H1 (cell line): ENCODE measurements around the gene ARHGEF19. TPM values are rescaled to one million over a fixed set of nuclear protein-coding genes. Genes with fewer than 3 reads are reported as not detected.

Source experiments
- CTCF ChIA-PET: fragments of 300-600 bp; sonication (Branson Sonifier 250); formaldehyde crosslinking; loops from one replicate; lab custom pipeline; 2021; ENCODE audit not compliant: partially characterized antibody; lab: Charles Lee
- POLR2A ChIA-PET: fragments of 300-600 bp; sonication (Branson Sonifier 250); formaldehyde crosslinking; loops from one replicate; lab custom pipeline; 2021; ENCODE audit warnings: inconsistent platforms; ENCODE audit not compliant: partially characterized antibody; lab: Charles Lee
- DNase-seq, 2 experiments: peaks; one replicate each; pipeline versions ENCODE4 v3.0.0 to v3.0.0-alpha.2; 2010 to 2022; ENCODE audit warnings: low spot score in 2 of 2, low read depth in 1 of 2, mixed read lengths in 1 of 2
- FAIRE-seq: peaks from 2 replicates; lab custom pipeline; 2011; peaks lifted over from hg19 to GRCh38; lab: Jason Lieb, UNC
- H2AFZ ChIP-seq: 2 replicates; pipeline ENCODE4 v1.8.1; 2012; ENCODE audit warnings: low read length, inconsistent platforms
- H2AK5ac ChIP-seq: 2 replicates; pipeline ENCODE4 v1.6.1; 2013; ENCODE audit warnings: low read depth, low read length
- H2BK120ac ChIP-seq: replicated peaks from 2 replicates; pipeline ENCODE3; 2013; ENCODE audit warnings: low read depth, low read length, inconsistent platforms
- H2BK12ac ChIP-seq: 2 replicates; pipeline ENCODE4 v1.6.1; 2013; ENCODE audit warnings: low read depth, low read length
- H2BK15ac ChIP-seq: 2 replicates; pipeline ENCODE4 v1.6.1; 2013; ENCODE audit warnings: low read length
- H2BK20ac ChIP-seq: 2 replicates; pipeline ENCODE4 v1.6.1; 2013; ENCODE audit warnings: low read length
- H2BK5ac ChIP-seq: 2 replicates; pipeline ENCODE4 v1.6.1; 2013; ENCODE audit warnings: low read depth, low read length
- H3K14ac ChIP-seq: 2 replicates; pipeline ENCODE4 v1.6.1; 2013; ENCODE audit warnings: inconsistent platforms; ENCODE audit not compliant: insufficient read length
- H3K18ac ChIP-seq: 2 replicates; pipeline ENCODE4 v1.6.1; 2013; ENCODE audit warnings: low read length; ENCODE audit errors: extremely low read depth
- H3K23ac ChIP-seq: 2 replicates; pipeline ENCODE4 v1.6.1; 2013; ENCODE audit warnings: inconsistent platforms; ENCODE audit not compliant: insufficient read length
- H3K23me2 ChIP-seq: 2 replicates; pipeline ENCODE4 v1.6.1; 2013; ENCODE audit warnings: low read depth, low read length
- H3K27ac ChIP-seq: 2 replicates; pipeline ENCODE4 v1.6.1; 2011; ENCODE audit warnings: low read depth, low read length, inconsistent platforms
- H3K27me3 ChIP-seq, 4 experiments: replicated peaks in 1 of 4; 1 replicate in 1 of 4; 2 replicates in 3 of 4; pipeline versions ENCODE4 v1.6.1 to v1.8.1; 2011 to 2013; ENCODE audit warnings: low read length in 3 of 4, mild to moderate bottlenecking in 3 of 4, inconsistent platforms in 2 of 4, mixed read lengths in 2 of 4, moderate library complexity in 1 of 4; ENCODE audit not compliant: control insufficient read depth in 3 of 4, insufficient read depth in 3 of 4; ENCODE audit errors: extremely low read depth in 1 of 4
- H3K36me3 ChIP-seq, 4 experiments: 2 replicates each; pipeline versions ENCODE4 v1.6.1 to v1.8.1; 2011 to 2013; ENCODE audit warnings: mild to moderate bottlenecking in 4 of 4, low read length in 3 of 4, moderate library complexity in 2 of 4, control low read depth in 1 of 4, inconsistent platforms in 1 of 4; ENCODE audit not compliant: insufficient read depth in 4 of 4, control insufficient read depth in 2 of 4
- H3K4ac ChIP-seq: replicated peaks from 2 replicates; pipeline ENCODE3; 2013; ENCODE audit warnings: low read length, low read depth, mixed read lengths, inconsistent platforms; ENCODE audit not compliant: insufficient read length
- H3K4me1 ChIP-seq, 4 experiments: replicated peaks in 1 of 4; 1 replicate in 1 of 4; 2 replicates in 3 of 4; pipeline versions ENCODE4 v1.6.1 to v1.8.1; 2011 to 2013; ENCODE audit warnings: low read length in 3 of 4, inconsistent platforms in 2 of 4, mixed read lengths in 1 of 4; ENCODE audit not compliant: insufficient read depth in 4 of 4, control insufficient read depth in 3 of 4
- H3K4me2 ChIP-seq, 2 experiments: 2 replicates each; pipeline versions ENCODE4 v1.6.1 to v1.8.1; 2011 to 2013; ENCODE audit warnings: low read depth in 2 of 2, low read length in 2 of 2, control low read depth in 1 of 2, inconsistent platforms in 1 of 2, mild to moderate bottlenecking in 1 of 2; ENCODE audit not compliant: insufficient read depth in 1 of 2
- H3K4me3 ChIP-seq, 4 experiments: fragments of 200-600, 300-600 bp in 1 of 4; sonication (generic), shearing (Covaris generic), sonication (Bioruptor Twin) in 1 of 4; 2 replicates each; pipeline versions ENCODE4 v1.5.1 to v1.8.1; 2011 to 2016; ENCODE audit warnings: low read length in 4 of 4, low read depth in 3 of 4, control low read depth in 2 of 4, inconsistent platforms in 2 of 4, mild to moderate bottlenecking in 2 of 4, mixed read lengths in 1 of 4, moderate library complexity in 1 of 4; ENCODE audit not compliant: insufficient read depth in 2 of 4; ENCODE audit errors: extremely low read depth in 1 of 4
- H3K56ac ChIP-seq: replicated peaks from 2 replicates; pipeline ENCODE3; 2013; ENCODE audit warnings: low read depth, mild to moderate bottlenecking, mixed read lengths, low read length, inconsistent platforms; ENCODE audit not compliant: insufficient read length
- H3K79me1 ChIP-seq: 2 replicates; pipeline ENCODE4 v1.6.1; 2013; ENCODE audit warnings: low read depth, low read length, control low read depth
- H3K79me2 ChIP-seq, 2 experiments: 2 replicates each; pipeline versions ENCODE4 v1.6.1 to v1.8.1; 2012 to 2013; ENCODE audit warnings: low read length in 2 of 2, mild to moderate bottlenecking in 2 of 2, inconsistent platforms in 1 of 2; ENCODE audit not compliant: insufficient read depth in 2 of 2, control insufficient read depth in 1 of 2
- H3K9ac ChIP-seq, 4 experiments: replicated peaks in 1 of 4; 1 replicate in 1 of 4; 2 replicates in 3 of 4; pipeline versions ENCODE4 v1.6.1 to v1.8.1; 2011 to 2013; ENCODE audit warnings: low read depth in 3 of 4, low read length in 3 of 4, control low read depth in 2 of 4, mild to moderate bottlenecking in 2 of 4, moderate library complexity in 2 of 4, inconsistent platforms in 1 of 4; ENCODE audit errors: extremely low read depth in 1 of 4
- H3K9me3 ChIP-seq, 2 experiments: 2 replicates each; pipeline versions ENCODE4 v1.6.1 to v1.8.1; 2012 to 2013; ENCODE audit warnings: mild to moderate bottlenecking in 2 of 2, moderate library complexity in 2 of 2, control low read depth in 1 of 2, inconsistent platforms in 1 of 2, low read depth in 1 of 2, low read length in 1 of 2, mixed read lengths in 1 of 2; ENCODE audit not compliant: insufficient read depth in 2 of 2
- H4K20me1 ChIP-seq, 2 experiments: replicated peaks in 1 of 2; 2 replicates each; pipeline versions ENCODE3 to v1.8.1; 2011 to 2013; ENCODE audit warnings: inconsistent platforms in 2 of 2, low read length in 2 of 2, mild to moderate bottlenecking in 1 of 2; ENCODE audit not compliant: insufficient read depth in 2 of 2, control insufficient read depth in 1 of 2
- H4K5ac ChIP-seq: 2 replicates; pipeline ENCODE4 v1.6.1; 2013; ENCODE audit warnings: low read length, low read depth, mixed read lengths, inconsistent platforms; ENCODE audit not compliant: insufficient read length
- H4K8ac ChIP-seq: 2 replicates; pipeline ENCODE4 v1.8.0; 2013; ENCODE audit warnings: mild to moderate bottlenecking, moderate library complexity, low read length, inconsistent platforms; ENCODE audit not compliant: insufficient read depth; ENCODE audit errors: extremely low read depth
- H4K91ac ChIP-seq: replicated peaks from 2 replicates; pipeline ENCODE3; 2013; ENCODE audit warnings: low read length, mixed read lengths, inconsistent platforms; ENCODE audit not compliant: insufficient read length
- ATF2 ChIP-seq: IDR thresholded peaks from 2 replicates; pipeline ENCODE4 v1.6.1; 2012; ENCODE audit warnings: low read length, inconsistent platforms
- CTBP2 ChIP-seq: IDR thresholded peaks from 2 replicates; pipeline ENCODE4 v1.7.0; 2011; ENCODE audit warnings: borderline replicate concordance, mild to moderate bottlenecking, moderate library complexity, mixed read lengths, low read length; ENCODE audit not compliant: insufficient read depth, insufficient read length
- MAFK ChIP-seq: IDR thresholded peaks from 2 replicates; pipeline ENCODE4 v1.6.1; 2012; ENCODE audit warnings: low read depth, mild to moderate bottlenecking, improper control_type of control experiment, low read length
- PHF8 ChIP-seq: fragments of 200-600 bp; sonication (generic); conservative IDR thresholded peaks from 2 replicates; pipeline ENCODE4 v1.7.1; 2012; ENCODE audit warnings: low read depth, mild to moderate bottlenecking, inconsistent platforms, low read length, moderate library complexity
- RAD21 ChIP-seq, 2 experiments: IDR thresholded peaks in 1 of 2; conservative IDR thresholded peaks in 1 of 2; 2 replicates each; pipeline ENCODE4 v1.6.1; 2011; ENCODE audit warnings: low read depth in 2 of 2, low read length in 2 of 2, improper control_type of control experiment in 1 of 2, inconsistent platforms in 1 of 2, mild to moderate bottlenecking in 1 of 2, moderate library complexity in 1 of 2
- RXRA ChIP-seq: IDR thresholded peaks from 2 replicates; pipeline ENCODE4 v1.6.1; 2011; ENCODE audit warnings: low read depth, mild to moderate bottlenecking, low read length, moderate library complexity; ENCODE audit not compliant: insufficient read depth
- SIRT6 ChIP-seq: IDR thresholded peaks from one replicate; pipeline ENCODE4 v1.7.1; 2012; ENCODE audit warnings: low read length, inconsistent platforms
- SUZ12 ChIP-seq: fragments of 200-600 bp; sonication (generic); IDR thresholded peaks from 2 replicates; pipeline ENCODE4 v1.6.1; 2012; ENCODE audit warnings: mild to moderate bottlenecking, inconsistent platforms, low read length, moderate library complexity, mixed read lengths
- TBP ChIP-seq: IDR thresholded peaks from 2 replicates; pipeline ENCODE4 v1.6.1; 2011; ENCODE audit warnings: low read depth, low read length, improper control_type of control experiment
- WGBS, 2 experiments: shearing (Covaris generic) in 1 of 2; methylation state at CpG; one replicate each; pipeline versions ENCODE4 v1.1.6 to v1.1.7; 2013 to 2015; ENCODE audit warnings: low lambda C conversion rate in 2 of 2, mixed read lengths in 2 of 2, inconsistent platforms in 1 of 2, low coverage in 1 of 2, missing lambda C conversion rate in 1 of 2; ENCODE audit not compliant: insufficient replicate concordance in 2 of 2, insufficient coverage in 1 of 2, insufficient read length in 1 of 2; ENCODE audit errors: extremely low coverage in 1 of 2, missing lambda C conversion rate in 1 of 2; 5-methylcytosine and 5-hydroxymethylcytosine counted together
- polyA plus RNA-seq, 7 experiments: library from polyadenylated mRNA; depleted of rRNA in 3 of 7; stranded (reverse) in 5 of 7; unstranded in 2 of 7; fragments of >200 nt in 5 of 7; fragments of 200-250 nt in 2 of 7; gene quantifications; 1 replicate in 5 of 7; 2 replicates in 1 of 7; 4 replicates in 1 of 7; pipeline versions ENCODE4 v1.2.1 to v1.2.3, GENCODE V29; 2011 to 2013; ENCODE audit warnings: missing spikeins in 2 of 7, mixed read lengths in 2 of 7
- total RNA-seq: library from RNA; stranded (reverse); fragmentation: NEBNext Ultra II Directional; extraction: Animal tissue kit (Norgen Biotek cat#: 25700); gene quantifications from 2 replicates; pipeline ENCODE4 v1.2.1, GENCODE V29; 2021
- TF ChIP-seq, protein P1 (sequence below): IDR thresholded peaks from 2 replicates; pipeline ENCODE4 v1.6.1; 2011; ENCODE audit warnings: low read depth, mild to moderate bottlenecking, low read length; ENCODE audit not compliant: insufficient read depth

ARHGEF19 gene
- total and polyA plus RNA-seq, 2 of the 8 experiments (the other 6 are each of a cell fraction or from before 2014, with no cell fraction given) = 47.5 to 56.4 TPM

DNA sequence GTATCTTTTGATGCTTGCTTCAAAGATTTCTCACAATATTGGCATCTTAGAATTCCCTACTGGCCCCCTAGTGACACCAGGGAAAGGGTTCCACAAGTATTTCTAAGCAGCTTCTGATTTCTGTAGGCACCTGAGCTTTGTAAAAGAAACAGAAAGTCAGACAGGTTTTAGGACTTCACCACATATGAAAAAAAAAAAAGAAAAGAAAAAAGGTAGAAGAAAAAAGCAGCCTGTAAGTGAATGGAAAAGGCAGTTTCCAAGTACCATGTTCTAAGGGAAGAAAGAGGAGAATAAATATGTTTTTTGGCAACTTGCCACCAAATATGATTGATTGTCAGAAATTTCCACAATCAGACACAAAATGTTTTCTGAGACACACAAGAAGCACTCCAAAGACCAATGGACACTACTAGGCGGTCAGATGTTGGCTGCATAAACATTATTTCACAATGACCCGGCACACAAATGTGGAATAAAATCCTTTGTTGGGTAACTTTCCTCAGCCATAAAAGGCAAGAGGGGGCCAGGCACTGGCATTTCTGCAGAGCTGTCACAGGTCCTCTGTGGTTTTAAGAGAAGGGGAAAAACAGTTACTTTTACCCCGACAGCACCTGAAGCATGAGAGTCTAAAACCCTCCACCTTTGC is 37.3 kb upstream of the ARHGEF19 start:
- H3K27ac ChIP-seq = no peak overlapping the region
- no peak overlapping the region for H2BK5ac ChIP-seq
- no peak overlapping the region for H4K8ac ChIP-seq
- FAIRE-seq (no peak), DNase-seq (no peak)
- H4K20me1 ChIP-seq = peaks cover 0 to 3% of the 10 kb centered on the region in 2 experiments
- no peak overlapping the region for H4K5ac ChIP-seq
- no peak overlapping the region for H3K18ac ChIP-seq
- H3K14ac ChIP-seq = no peak overlapping the region
- H4K91ac ChIP-seq = no peak overlapping the region
- no peaks in the 10 kb centered on the region for H3K79me2 ChIP-seq
- H3K27me3 ChIP-seq = no peaks in the 10 kb centered on the region
- no peak overlapping the region for H3K23ac ChIP-seq
- WGBS, 2 experiments = 92% methylated on average over 3 of the region's 3 CpGs; no CpG with 5 or more reads in 1 of the 2 experiments
- no peaks in the 10 kb centered on the region for H3K4me1 ChIP-seq
- no peak overlapping the region for H3K4me3 ChIP-seq
- no peaks in the 10 kb centered on the region for H3K79me1 ChIP-seq
- H3K36me3 ChIP-seq = peaks cover 2 to 20% (median 14%) of the 10 kb centered on the region in 4 experiments; a peak in 6 of 8 replicates
- CTCF ChIA-PET = interaction anchor here (0.5 to 9.0 kb wide), 4 partner anchors 16 to 224 kb away, joined by 3 to 106 read pairs (median 8); partner anchors contain the start of gene CPLANE2
- POLR2A ChIA-PET = no interaction called here
- no peak overlapping the region for H2AFZ ChIP-seq
- H2BK12ac ChIP-seq = no peak overlapping the region
- H3K4me2 ChIP-seq = no peak overlapping the region
- H3K56ac ChIP-seq = no peak overlapping the region
- no peak overlapping the region for H2AK5ac ChIP-seq
- TF ChIP-seq CTBP2 (no peak), TBP (no peak), RAD21 (IDR thresholded peaks at IDR 0.05 in 1 of 2, conservative IDR thresholded peaks at IDR 0.05 in 1 of 2; ENCODE audit: low read depth in 2 of 2, low read length in 2 of 2) (no peak), SUZ12 (no peak), RXRA (no peak), PHF8 (no peak), ATF2 (no peak), MAFK (no peak), SIRT6 (no peak)
- TF ChIP-seq, protein P1, sequence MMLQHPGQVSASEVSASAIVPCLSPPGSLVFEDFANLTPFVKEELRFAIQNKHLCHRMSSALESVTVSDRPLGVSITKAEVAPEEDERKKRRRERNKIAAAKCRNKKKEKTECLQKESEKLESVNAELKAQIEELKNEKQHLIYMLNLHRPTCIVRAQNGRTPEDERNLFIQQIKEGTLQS = no peak
- no peak overlapping the region for H3K9ac ChIP-seq
- H2BK15ac ChIP-seq = no peak overlapping the region
- H3K23me2 ChIP-seq = no peaks in the 10 kb centered on the region
- no peaks in the 10 kb centered on the region for H3K9me3 ChIP-seq
- no peak overlapping the region for H2BK120ac ChIP-seq
- no peak overlapping the region for H3K4ac ChIP-seq
- H2BK20ac ChIP-seq = no peak overlapping the region
